Astrocyte (in vitro differentiated cells and primary cell): Measurements from ENCODE around the gene FRMD6. TPM values are rescaled to one million over a fixed set of nuclear protein-coding genes. Genes with fewer than 3 reads are reported as not detected.

Experiments used
- DNase-seq: peaks from one replicate; pipeline ENCODE4 v3.0.0-alpha.2; 2010; ENCODE audit warnings: low read depth
- FAIRE-seq: peaks from 2 replicates; lab custom pipeline; 2011; peaks lifted over from hg19 to GRCh38; lab: Jason Lieb, UNC
- H2AFZ ChIP-seq: 2 replicates; pipeline ENCODE4 v1.6.0; 2012; ENCODE audit warnings: low read depth, low read length, inconsistent platforms
- H3K27ac ChIP-seq: 2 replicates; pipeline ENCODE4 v1.5.1; 2011; ENCODE audit warnings: low read depth, low read length, inconsistent platforms
- H3K27me3 ChIP-seq: 2 replicates; pipeline ENCODE4 v1.6.0; 2011; ENCODE audit warnings: low read length, inconsistent platforms; ENCODE audit not compliant: insufficient read depth
- H3K36me3 ChIP-seq: 2 replicates; pipeline ENCODE4 v1.5.1; 2011; ENCODE audit warnings: low read length, inconsistent platforms; ENCODE audit not compliant: insufficient read depth
- H3K4me1 ChIP-seq: 2 replicates; pipeline ENCODE4 v1.5.1; 2011; ENCODE audit warnings: low read length, inconsistent platforms; ENCODE audit not compliant: insufficient read depth
- H3K4me2 ChIP-seq: 2 replicates; pipeline ENCODE4 v1.6.0; 2012; ENCODE audit warnings: low read length, inconsistent platforms
- H3K4me3 ChIP-seq: 2 replicates; pipeline ENCODE4 v1.5.1; 2011; ENCODE audit warnings: low read depth, mild to moderate bottlenecking, low read length, inconsistent platforms; ENCODE audit not compliant: insufficient read depth
- H3K79me2 ChIP-seq: 2 replicates; pipeline ENCODE4 v1.6.0; 2012; ENCODE audit warnings: mild to moderate bottlenecking, low read length, inconsistent platforms; ENCODE audit not compliant: insufficient read depth
- H3K9ac ChIP-seq: 2 replicates; pipeline ENCODE4 v1.6.0; 2012; ENCODE audit warnings: mild to moderate bottlenecking, low read length, inconsistent platforms
- H3K9me3 ChIP-seq: 2 replicates; pipeline ENCODE4 v1.5.1; 2012; ENCODE audit warnings: low read depth, mild to moderate bottlenecking, low read length, inconsistent platforms; ENCODE audit not compliant: insufficient read depth
- H4K20me1 ChIP-seq: 2 replicates; pipeline ENCODE4 v1.6.0; 2012; ENCODE audit warnings: low read length, inconsistent platforms; ENCODE audit not compliant: insufficient read depth
- H3K27ac Mint-ChIP-seq: one replicate; pipeline ENCODE4 v1.8.0; 2021; ENCODE audit warnings: mild to moderate bottlenecking, mixed read lengths; ENCODE audit not compliant: unreplicated experiment
- H3K27me3 Mint-ChIP-seq: one replicate; pipeline ENCODE4 v1.8.0; 2021; ENCODE audit warnings: low read depth, mixed read lengths; ENCODE audit not compliant: unreplicated experiment
- H3K36me3 Mint-ChIP-seq: one replicate; pipeline ENCODE4 v1.8.0; 2021; ENCODE audit warnings: low read depth, mixed read lengths; ENCODE audit not compliant: unreplicated experiment
- H3K4me1 Mint-ChIP-seq: one replicate; pipeline ENCODE4 v1.8.0; 2021; ENCODE audit warnings: low read depth, mixed read lengths; ENCODE audit not compliant: unreplicated experiment
- H3K4me3 Mint-ChIP-seq: one replicate; pipeline ENCODE4 v1.8.0; 2021; ENCODE audit warnings: mild to moderate bottlenecking, moderate library complexity, mixed read lengths; ENCODE audit not compliant: unreplicated experiment
- H3K9me3 Mint-ChIP-seq: one replicate; pipeline ENCODE4 v1.8.0; 2021; ENCODE audit warnings: mild to moderate bottlenecking, mixed read lengths; ENCODE audit not compliant: unreplicated experiment
- CTCF ChIP-seq: IDR thresholded peaks from 2 replicates; pipeline ENCODE4 v1.5.1; 2011; ENCODE audit warnings: low read depth, mild to moderate bottlenecking, inconsistent platforms, low read length, moderate library complexity; ENCODE audit not compliant: insufficient read depth
- EZH2 ChIP-seq: IDR thresholded peaks from 2 replicates; pipeline ENCODE4 v1.6.1; 2012; ENCODE audit warnings: mild to moderate bottlenecking, low read length, inconsistent platforms; ENCODE audit not compliant: insufficient read depth
- total RNA-seq: library from RNA; stranded (reverse); gene quantifications from 2 replicates; pipeline ENCODE4 v1.2.1, GENCODE V29; 2021

Gene FRMD6
- total RNA-seq, 1 donor from 2014 or later = 492 TPM

GRCh38 chr14:51733147-51733546 lies 81.4 kb downstream of the FRMD6 start:
- no peak for FAIRE-seq
- Mint-ChIP-seq H3K4me3 (no peak overlapping the region), H3K27me3 (no peaks in the 10 kb centered on the region), H3K9me3 (no peaks in the 10 kb centered on the region), H3K36me3 (peaks cover 4% of the 10 kb centered on the region), H3K27ac (no peak overlapping the region), H3K4me1 (peaks cover 28% of the 10 kb centered on the region)
- TF ChIP-seq EZH2 (no peak), CTCF (no peak)
- Histone ChIP-seq H3K4me2 (no peak overlapping the region), H3K27ac (no peak overlapping the region), H3K9ac (no peak overlapping the region), H3K36me3 (peaks cover 26% of the 10 kb centered on the region), H3K4me3 (no peak overlapping the region), H3K79me2 (no peaks in the 10 kb centered on the region), H3K27me3 (no peaks in the 10 kb centered on the region), H2AFZ (no peak overlapping the region), H3K9me3 (no peaks in the 10 kb centered on the region), H4K20me1 (peaks cover 17% of the 10 kb centered on the region), H3K4me1 (no peaks in the 10 kb centered on the region)
- DNase-seq = no peak

GRCh38 chr14:51735851-51736250 lies 84.1 kb downstream of the FRMD6 start:
- no peaks in the 10 kb centered on the region for H3K4me1 ChIP-seq
- no peaks in the 10 kb centered on the region for H3K27me3 ChIP-seq
- H3K9ac ChIP-seq = no peak overlapping the region
- no peaks in the 10 kb centered on the region for H3K9me3 ChIP-seq
- Mint-ChIP-seq H3K9me3 (no peaks in the 10 kb centered on the region), H3K27ac (no peak overlapping the region), H3K27me3 (no peaks in the 10 kb centered on the region), H3K4me1 (peaks cover 15% of the 10 kb centered on the region), H3K4me3 (no peak overlapping the region), H3K36me3 (no peaks in the 10 kb centered on the region)
- peaks cover 3% of the 10 kb centered on the region for H3K36me3 ChIP-seq
- FAIRE-seq (no peak), DNase-seq (no peak)
- H2AFZ ChIP-seq = no peak overlapping the region
- peaks cover 9% of the 10 kb centered on the region for H4K20me1 ChIP-seq
- no peaks in the 10 kb centered on the region for H3K79me2 ChIP-seq
- H3K27ac ChIP-seq = no peak overlapping the region
- H3K4me3 ChIP-seq = no peak overlapping the region
- H3K4me2 ChIP-seq = no peak overlapping the region
- no peak for TF ChIP-seq CTCF
- no peak for TF ChIP-seq EZH2

GRCh38 chr14:51738754-51739153 lies 87.0 kb downstream of the FRMD6 start:
- Mint-ChIP-seq H3K9me3 (no peaks in the 10 kb centered on the region), H3K4me3 (no peak overlapping the region), H3K27ac (peak overlapping the region; percentile 58), H3K4me1 (no peaks in the 10 kb centered on the region), H3K36me3 (no peaks in the 10 kb centered on the region), H3K27me3 (peaks cover 4% of the 10 kb centered on the region)
- Histone ChIP-seq H3K79me2 (no peaks in the 10 kb centered on the region), H3K27me3 (no peaks in the 10 kb centered on the region), H3K4me1 (no peaks in the 10 kb centered on the region), H3K27ac (no peak overlapping the region), H3K4me3 (no peak overlapping the region), H4K20me1 (no peaks in the 10 kb centered on the region), H2AFZ (no peak overlapping the region), H3K9me3 (no peaks in the 10 kb centered on the region), H3K4me2 (no peak overlapping the region), H3K9ac (no peak overlapping the region), H3K36me3 (no peaks in the 10 kb centered on the region)
- no peak for FAIRE-seq
- no peak for DNase-seq
- TF ChIP-seq CTCF = no peak
- no peak for TF ChIP-seq EZH2
